Panc1 (cell line): ENCODE results near the gene THAP9. TPM values are rescaled to one million over a fixed set of nuclear protein-coding genes. Genes with fewer than 3 reads are reported as not detected.
"Not testable (repeated sequence)": the region's sequence is repeated elsewhere in the genome, so short reads cannot be mapped to it uniquely, and the experiment has no call there.

Source experiments
- ATAC-seq: fragments of 200-7000 bp; cut with Tn5 transposase; 2 replicates; pipeline ENCODE4 v1.9.1; 2020; ENCODE audit warnings: mild to moderate bottlenecking, moderate library complexity
- BruUV-seq: library from RNA; stranded (reverse); fragments of 400-500 nt; replicated peaks from 2 replicates; lab custom pipeline; 2021; lab: Mats Ljungman, UMichigan
- CTCF ChIA-PET: fragments of 300-600 bp; sonication (Branson Sonifier 250); formaldehyde crosslinking; loops from one replicate; lab custom pipeline; 2022; ENCODE audit warnings: antibody characterized with exemption; lab: Charles Lee
- POLR2A ChIA-PET: fragments of 300-600 bp; sonication (Branson Sonifier 250); formaldehyde crosslinking; loops from one replicate; lab custom pipeline; 2022; ENCODE audit warnings: antibody characterized with exemption; lab: Charles Lee
- DNase-seq: peaks from one replicate; pipeline ENCODE4 v3.0.0-alpha.2; 2010; ENCODE audit warnings: low read depth, low spot score
- H3K27ac ChIP-seq: 2 replicates; pipeline ENCODE4 v1.5.1; 2011; ENCODE audit warnings: mild to moderate bottlenecking, low read length, inconsistent platforms
- H3K27me3 ChIP-seq: fragments of 200-500 bp; sonication (Bioruptor generic); 2 replicates; pipeline ENCODE4 v1.6.0; 2014; ENCODE audit warnings: low read length, inconsistent platforms; ENCODE audit not compliant: control insufficient read depth, insufficient read depth
- H3K36me3 ChIP-seq: fragments of 200-500 bp; sonication (Bioruptor generic); 2 replicates; pipeline ENCODE4 v1.5.1; 2014; ENCODE audit warnings: inconsistent platforms, mild to moderate bottlenecking, low read length, moderate library complexity; ENCODE audit not compliant: control insufficient read depth, insufficient read depth
- H3K4me1 ChIP-seq: 2 replicates; pipeline ENCODE4 v1.5.1; 2011; ENCODE audit warnings: inconsistent platforms, mild to moderate bottlenecking, low read length, moderate library complexity; ENCODE audit not compliant: control insufficient read depth, insufficient read depth
- H3K4me3 ChIP-seq, 2 experiments: 2 replicates each; pipeline ENCODE4 v1.5.1; 2011 to 2012; ENCODE audit warnings: low read depth in 2 of 2, low read length in 2 of 2, mild to moderate bottlenecking in 2 of 2, inconsistent platforms in 1 of 2, moderate library complexity in 1 of 2
- H3K9me3 ChIP-seq: fragments of 200-500 bp; sonication (Bioruptor generic); 2 replicates; pipeline ENCODE4 v1.5.1; 2014; ENCODE audit warnings: low read depth, mild to moderate bottlenecking, inconsistent platforms, low read length, moderate library complexity; ENCODE audit not compliant: control insufficient read depth, insufficient read depth
- CTCF ChIP-seq: fragments of 450-650 bp; IDR thresholded peaks from 2 replicates; pipeline ENCODE4 v1.5.1; 2017; ENCODE audit warnings: mild to moderate bottlenecking
- POLR2AphosphoS5 ChIP-seq: IDR thresholded peaks from 2 replicates; pipeline ENCODE4 v1.6.1; 2012; ENCODE audit warnings: mild to moderate bottlenecking, low read depth, low read length, moderate library complexity
- REST ChIP-seq, 2 experiments: IDR thresholded peaks; 2 replicates each; pipeline ENCODE4 v1.6.1; 2011 to 2012; ENCODE audit warnings: low read depth in 2 of 2, control low read depth in 1 of 2, low read length in 1 of 2, mild to moderate bottlenecking in 1 of 2, moderate library complexity in 1 of 2; ENCODE audit not compliant: insufficient read depth in 1 of 2
- SIN3A ChIP-seq: IDR thresholded peaks from 2 replicates; pipeline ENCODE4 v1.6.1; 2012; ENCODE audit warnings: low read depth, mild to moderate bottlenecking, low read length, moderate library complexity, borderline replicate concordance; ENCODE audit not compliant: insufficient read depth
- TCF7L2 ChIP-seq: IDR thresholded peaks from 2 replicates; pipeline ENCODE4 v1.6.1; 2011; ENCODE audit warnings: mild to moderate bottlenecking, low read depth, low read length, inconsistent platforms
- in situ Hi-C: cut with HindIII; loops from 2 replicates; pipeline ENCODE4 v1.10.0; 2016; ENCODE audit warnings: low sequenced_read_pairs, low pct_unique_long_range_greater_than_20kb
- intact Hi-C: fragments of 100-400 bp; cut with micrococcal nuclease; formaldehyde crosslinking; loops from one replicate; pipeline ENCODE4 v1.10.0; 2022; ENCODE audit not compliant: unreplicated experiment
- total RNA-seq: library from RNA; stranded (reverse); gene quantifications from one replicate; pipeline ENCODE4 v1.2.1, GENCODE V29; 2021; ENCODE audit not compliant: unreplicated experiment

THAP9 gene
- total RNA-seq, 1 experiment from 2014 or later: 3.0 TPM

DNA sequence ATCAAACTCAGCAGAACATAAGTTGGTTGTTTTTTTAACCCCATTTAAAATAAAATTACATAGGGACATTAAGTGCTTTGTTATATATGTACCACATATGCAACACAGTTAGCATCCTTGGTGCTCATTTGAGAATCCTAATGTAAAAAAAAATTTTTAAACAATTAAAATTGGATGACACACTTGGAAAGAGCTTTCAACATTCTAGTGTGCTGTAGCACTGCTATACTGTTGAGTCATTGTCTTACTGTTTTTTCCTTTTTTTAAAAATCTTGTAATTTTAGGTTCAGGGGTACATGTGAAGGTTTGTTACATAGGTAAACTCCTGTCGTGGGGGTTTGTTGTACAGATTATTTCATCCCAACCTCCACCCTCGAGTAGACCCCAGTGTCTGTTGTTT is 12.8 kb downstream of the THAP9 start:
- Histone ChIP-seq H3K27me3 (no peaks in the 10 kb centered on the region), H3K4me1 (no peaks in the 10 kb centered on the region), H3K9me3 (no peaks in the 10 kb centered on the region), H3K4me3 (no peak overlapping the region), H3K36me3 (no peaks in the 10 kb centered on the region), H3K27ac (no peak overlapping the region)
- in situ Hi-C loops: no loop called here
- ChIA-PET POLR2A (no interaction called here), CTCF (no interaction called here)
- TF ChIP-seq TCF7L2 (no peak), POLR2AphosphoS5 (no peak), REST (IDR thresholded peaks at IDR 0.05; ENCODE audit: insufficient read depth in 1 of 2, low read depth in 2 of 2, low read length in 1 of 2) (no peak), SIN3A (no peak), CTCF (no peak)
- ATAC-seq (no peak), DNase-seq (no peak)
- BruUV-seq: no TSS peak
- intact Hi-C loops: no loop called here

DNA sequence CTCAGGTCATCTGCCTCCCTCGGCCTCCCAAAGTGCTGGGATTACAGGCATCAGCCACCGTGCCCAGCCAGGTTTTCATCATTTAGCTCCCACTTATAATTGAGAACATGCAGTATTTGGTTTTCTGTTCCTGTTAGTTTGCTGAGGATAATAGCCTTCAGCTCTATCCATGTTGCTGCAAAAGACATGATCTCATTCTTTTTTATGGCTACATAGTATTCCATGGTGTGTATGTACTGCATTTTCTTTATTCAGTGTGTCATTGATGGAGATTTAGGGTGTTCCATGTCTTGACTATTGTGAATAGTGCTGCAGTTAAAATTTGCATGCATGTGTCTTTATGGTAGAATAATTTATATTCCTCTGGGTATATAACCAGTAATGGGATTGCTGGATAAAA is 13.4 kb downstream of the THAP9 start:
- H3K27me3 ChIP-seq, BruUV-seq, ATAC-seq, in situ Hi-C loops, intact Hi-C loops, CTCF ChIA-PET, POLR2A ChIA-PET, H3K27ac ChIP-seq, H3K9me3 ChIP-seq, H3K4me1 ChIP-seq, H3K4me3 ChIP-seq, DNase-seq, H3K36me3 ChIP-seq: not testable (repeated sequence)

DNA sequence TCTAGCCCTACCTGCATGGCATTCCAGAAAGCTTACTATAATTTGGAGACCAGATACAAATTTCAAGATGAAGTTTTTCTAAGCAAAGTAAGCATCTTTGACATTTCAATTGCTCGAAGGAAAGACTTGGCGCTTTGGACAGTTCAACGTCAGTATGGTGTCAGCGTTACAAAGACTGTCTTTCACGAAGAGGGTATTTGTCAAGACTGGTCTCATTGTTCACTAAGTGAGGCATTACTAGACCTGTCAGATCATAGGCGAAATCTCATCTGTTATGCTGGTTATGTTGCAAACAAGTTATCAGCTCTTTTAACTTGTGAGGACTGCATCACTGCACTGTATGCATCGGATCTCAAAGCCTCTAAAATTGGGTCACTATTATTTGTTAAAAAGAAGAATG is 17.6 kb downstream of the THAP9 start:
- Histone ChIP-seq H3K36me3 (no peaks in the 10 kb centered on the region), H3K4me3 (no peak overlapping the region), H3K9me3 (no peaks in the 10 kb centered on the region), H3K27ac (no peak overlapping the region), H3K27me3 (no peaks in the 10 kb centered on the region), H3K4me1 (no peaks in the 10 kb centered on the region)
- ChIA-PET CTCF (no interaction called here), POLR2A (no interaction called here)
- intact Hi-C loops (no loop called here), in situ Hi-C loops (no loop called here)
- BruUV-seq: no TSS peak
- TF ChIP-seq TCF7L2 (no peak), REST (IDR thresholded peaks at IDR 0.05; ENCODE audit: insufficient read depth in 1 of 2, low read depth in 2 of 2, low read length in 1 of 2) (no peak), SIN3A (no peak), POLR2AphosphoS5 (no peak)
- ATAC-seq (no peak), DNase-seq (no peak)
